ENCODE results near the gene TM4SF5.

GRCh38 chr17:4743216-4743615 is 28.5 kb upstream of the TM4SF5 start:
- TF ChIP-seq POLR2A (IDR thresholded peaks at IDR 0.05; ENCODE audit: control extremely low read depth in 1 of 2, low read depth in 2 of 2, low read length in 2 of 2): no peak
- TF ChIP-seq TAF7 (optimal IDR thresholded peaks at IDR 0.05; ENCODE audit: borderline replicate concordance, low read depth, low read length): no peak
- no peak for TF ChIP-seq CTCF (IDR thresholded peaks at IDR 0.05; ENCODE audit: control extremely low read depth in 1 of 3, insufficient read depth in 1 of 3, low read depth in 1 of 3, low read length in 3 of 3)
- TF ChIP-seq TCF12 (IDR thresholded peaks at IDR 0.05; ENCODE audit: low read depth, low read length): no peak
- no peak for TF ChIP-seq MAX (IDR thresholded peaks at IDR 0.05)
- TF ChIP-seq NRF1 (IDR thresholded peaks at IDR 0.05; ENCODE audit: low read depth, low read length): no peak
- TF ChIP-seq PHF8 (conservative IDR thresholded peaks at IDR 0.05; ENCODE audit: low read depth, low read length): no peak
- no peak for TF ChIP-seq EZH2 (IDR thresholded peaks at IDR 0.05; ENCODE audit: low read depth, low read length, severe bottlenecking)
- no peak for TF ChIP-seq ATF3 (IDR thresholded peaks at IDR 0.05; ENCODE audit: insufficient read depth, low read depth, low read length)
- TF ChIP-seq JUN (IDR thresholded peaks at IDR 0.05; ENCODE audit: low read depth, low read length): no peak
- no peak for TF ChIP-seq JUND (IDR thresholded peaks at IDR 0.05; ENCODE audit: low read length)
- no peak for TF ChIP-seq EGR1 (IDR thresholded peaks at IDR 0.05; ENCODE audit: borderline replicate concordance, low read depth, low read length)
- no peak for TF ChIP-seq MAFK (IDR thresholded peaks at IDR 0.05; ENCODE audit: low read depth, low read length)
